Ovary (tissue), 3 donors: ENCODE measurements around the gene LRRC59.

Experiments used
- CTCF ChIP-seq, 3 donors: fragments of 450-650 bp in 2 of 3; fragments of 200-600 bp in 1 of 3; IDR thresholded peaks; one replicate each; pipeline versions ENCODE4 v1.5.1 to v1.8.0; 2016 to 2022; ENCODE audit warnings: antibody characterized with exemption in 3 of 3, mild to moderate bottlenecking in 1 of 3
- EP300 ChIP-seq: sonication (generic); formaldehyde crosslinking; IDR thresholded peaks from one replicate; pipeline ENCODE4 v1.6.1; 2017; ENCODE audit warnings: antibody characterized with exemption
- donor health status: DM: no; HTN: no; CAD: no.

- TF ChIP-seq CTCF (IDR thresholded peaks at IDR 0.05) (no peak), EP300 (no peak)
These were observed 17.8 kb downstream of the LRRC59 start for GRCh38 chr17:50379351-50380132.
